ENCODE measurements around the gene KIF1A. TPM values are rescaled to one million over a fixed set of nuclear protein-coding genes. Genes with fewer than 3 reads are reported as not detected.
A peak's percentile ranks its signal among the peaks of the same experiment; 100 is the strongest.

KIF1A gene
- total and polyA plus RNA-seq, 2 donors from 2014 or later, result 0.54 to 0.58 TPM

DNA sequence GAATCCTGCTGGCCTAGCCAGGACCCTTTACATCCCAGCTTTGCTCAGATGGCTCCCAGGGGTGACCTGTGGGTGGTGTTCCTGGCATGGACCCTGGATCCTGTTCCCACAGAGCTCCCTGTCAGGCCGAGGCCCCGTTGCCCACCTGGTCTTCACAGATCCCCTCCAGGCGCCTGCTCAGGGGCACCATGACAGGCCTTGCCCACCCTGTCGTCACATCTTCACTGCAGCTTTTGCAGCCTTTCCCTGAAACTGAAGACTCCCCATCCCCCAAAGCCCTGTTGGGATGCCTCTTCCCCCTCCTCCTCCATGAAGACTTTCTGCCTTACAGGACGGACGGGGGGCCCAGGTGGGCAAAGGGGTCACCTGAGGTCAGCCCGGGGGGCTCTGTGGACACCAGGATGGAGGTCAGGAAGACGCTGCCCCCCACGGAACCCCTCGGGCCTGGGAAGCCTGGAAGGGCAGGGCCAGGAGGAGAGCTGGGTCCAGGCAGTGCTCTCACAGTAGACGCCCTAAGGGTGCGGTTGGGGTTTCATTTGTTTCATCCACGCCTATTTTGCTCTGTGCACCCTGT, 13.0 kb upstream of the KIF1A start:
- H3K27me3 ChIP-seq (ENCODE audit: control insufficient read depth, insufficient read depth, low read length), result peaks cover 7% of the 10 kb centered on the region
- H3K9ac ChIP-seq (ENCODE audit: low read length in 3 of 3), result no peak overlapping the region
- H3K4me1 ChIP-seq (ENCODE audit: control insufficient read depth in 2 of 3, insufficient read depth in 2 of 3, low read depth in 1 of 3, low read length in 3 of 3), result peaks cover 0 to 5% (median 0%) of the 10 kb centered on the region in 3 donors
- no peaks in the 10 kb centered on the region for H3K36me3 ChIP-seq (ENCODE audit: control insufficient read depth in 2 of 3, insufficient read depth in 3 of 3, low read length in 3 of 3)
- TF ChIP-seq, protein P1, sequence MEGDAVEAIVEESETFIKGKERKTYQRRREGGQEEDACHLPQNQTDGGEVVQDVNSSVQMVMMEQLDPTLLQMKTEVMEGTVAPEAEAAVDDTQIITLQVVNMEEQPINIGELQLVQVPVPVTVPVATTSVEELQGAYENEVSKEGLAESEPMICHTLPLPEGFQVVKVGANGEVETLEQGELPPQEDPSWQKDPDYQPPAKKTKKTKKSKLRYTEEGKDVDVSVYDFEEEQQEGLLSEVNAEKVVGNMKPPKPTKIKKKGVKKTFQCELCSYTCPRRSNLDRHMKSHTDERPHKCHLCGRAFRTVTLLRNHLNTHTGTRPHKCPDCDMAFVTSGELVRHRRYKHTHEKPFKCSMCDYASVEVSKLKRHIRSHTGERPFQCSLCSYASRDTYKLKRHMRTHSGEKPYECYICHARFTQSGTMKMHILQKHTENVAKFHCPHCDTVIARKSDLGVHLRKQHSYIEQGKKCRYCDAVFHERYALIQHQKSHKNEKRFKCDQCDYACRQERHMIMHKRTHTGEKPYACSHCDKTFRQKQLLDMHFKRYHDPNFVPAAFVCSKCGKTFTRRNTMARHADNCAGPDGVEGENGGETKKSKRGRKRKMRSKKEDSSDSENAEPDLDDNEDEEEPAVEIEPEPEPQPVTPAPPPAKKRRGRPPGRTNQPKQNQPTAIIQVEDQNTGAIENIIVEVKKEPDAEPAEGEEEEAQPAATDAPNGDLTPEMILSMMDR (IDR thresholded peaks at IDR 0.05; ENCODE audit: borderline replicate concordance, extremely low read depth, insufficient read depth), result no peak
- peak in 1 of 5 donors; percentile 77 for DNase-seq
- no peak for FAIRE-seq
- H3K9me3 ChIP-seq (ENCODE audit: control insufficient read depth in 2 of 3, insufficient read depth in 1 of 3, low read length in 3 of 3), result no peaks in the 10 kb centered on the region
- H3K27ac ChIP-seq (ENCODE audit: low read depth in 2 of 2, low read length in 2 of 2), result no peak overlapping the region
- H3K4me3 ChIP-seq (ENCODE audit: low read length in 3 of 3), result no peak overlapping the region
- intact Hi-C loops (cut with DNase I), result no loop called here

DNA sequence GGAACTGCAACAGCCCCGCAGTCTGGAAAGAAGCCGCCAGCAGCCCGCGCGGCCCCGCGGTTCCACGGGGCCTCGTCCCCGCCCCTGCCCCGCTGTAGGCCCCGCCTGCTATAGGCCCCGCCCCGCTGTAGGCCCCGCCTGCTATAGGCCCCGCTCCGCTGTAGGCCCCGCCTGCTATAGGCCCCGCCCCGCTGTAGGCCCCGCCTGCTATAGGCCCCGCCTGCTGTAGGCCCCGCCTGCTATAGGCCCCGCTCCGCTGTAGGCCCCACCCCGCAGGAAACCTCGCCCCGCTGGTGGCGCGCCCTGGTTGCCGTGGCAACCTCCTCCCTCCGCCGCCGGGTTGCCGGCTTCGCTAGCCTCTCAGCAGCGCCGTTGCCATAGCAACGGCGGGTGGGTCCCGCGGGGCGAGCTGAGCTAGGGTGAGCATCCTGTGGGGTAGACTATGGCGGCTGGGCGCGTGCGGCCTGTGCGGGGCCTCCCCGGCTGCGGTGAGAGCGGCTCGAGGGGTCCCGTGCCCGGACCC, 12.2 kb upstream of the KIF1A start:
- DNase-seq (peak; percentile 96 to 99 (median 97)), FAIRE-seq (no peak)
- intact Hi-C loops (cut with DNase I), result no loop called here
- Histone ChIP-seq H3K9ac (ENCODE audit: low read length in 3 of 3) (no peak overlapping the region), H3K27ac (ENCODE audit: low read depth in 2 of 2, low read length in 2 of 2) (no peak overlapping the region), H3K4me3 (ENCODE audit: low read length in 3 of 3) (peak overlapping the region in 1 of 3 donors; percentile 14), H3K36me3 (ENCODE audit: control insufficient read depth in 2 of 3, insufficient read depth in 3 of 3, low read length in 3 of 3) (no peaks in the 10 kb centered on the region), H3K27me3 (ENCODE audit: control insufficient read depth, insufficient read depth, low read length) (peaks cover 7% of the 10 kb centered on the region), H3K9me3 (ENCODE audit: control insufficient read depth in 2 of 3, insufficient read depth in 1 of 3, low read length in 3 of 3) (no peaks in the 10 kb centered on the region), H3K4me1 (ENCODE audit: control insufficient read depth in 2 of 3, insufficient read depth in 2 of 3, low read depth in 1 of 3, low read length in 3 of 3) (peaks cover 0 to 5% (median 0%) of the 10 kb centered on the region in 3 donors)
- TF ChIP-seq, protein P1 (IDR thresholded peaks at IDR 0.05; ENCODE audit: borderline replicate concordance, extremely low read depth, insufficient read depth), result no peak

DNA sequence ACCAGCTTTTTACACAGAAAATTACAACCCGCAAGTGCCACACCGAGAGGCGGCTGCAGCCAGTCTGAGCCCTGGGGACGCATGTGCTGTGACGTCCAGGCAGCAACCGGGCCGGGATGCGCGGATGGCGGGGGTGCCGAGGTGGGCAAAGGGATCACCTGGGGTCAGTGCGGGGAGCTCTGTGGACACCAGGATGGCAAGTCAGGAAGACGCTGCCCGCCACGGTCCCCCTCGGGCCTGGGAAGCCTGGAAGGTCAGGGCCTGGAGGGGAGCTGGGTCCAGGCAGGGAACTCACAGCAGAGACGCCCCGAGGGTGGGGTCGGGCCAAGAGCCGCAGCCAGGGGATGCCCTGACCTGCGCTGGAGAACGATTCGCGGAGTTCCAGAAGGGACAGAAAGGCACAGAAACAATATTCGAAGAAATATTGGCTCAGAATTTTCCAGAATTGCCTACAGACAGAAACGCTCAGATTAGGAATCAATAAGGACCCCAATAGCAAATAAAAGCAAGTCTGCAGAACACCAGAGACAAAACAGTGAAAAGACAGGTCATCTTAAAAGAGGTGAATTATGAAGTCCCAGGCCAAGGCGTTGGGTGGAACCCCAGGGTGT, 11.7 kb upstream of the KIF1A start:
- H3K9ac ChIP-seq (ENCODE audit: low read length in 3 of 3), result no peak overlapping the region
- H3K27ac ChIP-seq (ENCODE audit: low read depth in 2 of 2, low read length in 2 of 2), result no peak overlapping the region
- intact Hi-C loops (cut with DNase I), result no loop called here
- peak overlapping the region in 2 of 3 donors; percentile 14 to 32 for H3K4me3 ChIP-seq (ENCODE audit: low read length in 3 of 3)
- peaks cover 7% of the 10 kb centered on the region for H3K27me3 ChIP-seq (ENCODE audit: control insufficient read depth, insufficient read depth, low read length)
- TF ChIP-seq, protein P1 (IDR thresholded peaks at IDR 0.05; ENCODE audit: borderline replicate concordance, extremely low read depth, insufficient read depth), result no peak
- DNase-seq, result peak in 1 of 5 donors; percentile 74
- no peak for FAIRE-seq
- H3K9me3 ChIP-seq (ENCODE audit: control insufficient read depth in 2 of 3, insufficient read depth in 1 of 3, low read length in 3 of 3), result no peaks in the 10 kb centered on the region
- H3K36me3 ChIP-seq (ENCODE audit: control insufficient read depth in 2 of 3, insufficient read depth in 3 of 3, low read length in 3 of 3), result no peaks in the 10 kb centered on the region
- peaks cover 0 to 5% (median 0%) of the 10 kb centered on the region in 3 donors for H3K4me1 ChIP-seq (ENCODE audit: control insufficient read depth in 2 of 3, insufficient read depth in 2 of 3, low read depth in 1 of 3, low read length in 3 of 3)
